Stimulated activated CD8-positive, alpha-beta memory T cell treated with anti-CD3 and anti-CD28 coated beads, Interleukin-15, amount 100 ng/mL, for 4 hours (primary cell): ENCODE measurements around the gene FHL2.
A peak's percentile ranks its signal among the peaks of the same experiment; 100 is the strongest.
"Not testable (repeated sequence)": the region's sequence is repeated elsewhere in the genome, so short reads cannot be mapped to it uniquely, and the experiment has no call there.

Experiments
- DNase-seq, 2 donors: peaks; one replicate each; pipeline ENCODE4 v3.0.0-alpha.2; 2020; ENCODE audit warnings: low read depth in 2 of 2

The FHL2 gene, protein sequence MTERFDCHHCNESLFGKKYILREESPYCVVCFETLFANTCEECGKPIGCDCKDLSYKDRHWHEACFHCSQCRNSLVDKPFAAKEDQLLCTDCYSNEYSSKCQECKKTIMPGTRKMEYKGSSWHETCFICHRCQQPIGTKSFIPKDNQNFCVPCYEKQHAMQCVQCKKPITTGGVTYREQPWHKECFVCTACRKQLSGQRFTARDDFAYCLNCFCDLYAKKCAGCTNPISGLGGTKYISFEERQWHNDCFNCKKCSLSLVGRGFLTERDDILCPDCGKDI

DNA sequence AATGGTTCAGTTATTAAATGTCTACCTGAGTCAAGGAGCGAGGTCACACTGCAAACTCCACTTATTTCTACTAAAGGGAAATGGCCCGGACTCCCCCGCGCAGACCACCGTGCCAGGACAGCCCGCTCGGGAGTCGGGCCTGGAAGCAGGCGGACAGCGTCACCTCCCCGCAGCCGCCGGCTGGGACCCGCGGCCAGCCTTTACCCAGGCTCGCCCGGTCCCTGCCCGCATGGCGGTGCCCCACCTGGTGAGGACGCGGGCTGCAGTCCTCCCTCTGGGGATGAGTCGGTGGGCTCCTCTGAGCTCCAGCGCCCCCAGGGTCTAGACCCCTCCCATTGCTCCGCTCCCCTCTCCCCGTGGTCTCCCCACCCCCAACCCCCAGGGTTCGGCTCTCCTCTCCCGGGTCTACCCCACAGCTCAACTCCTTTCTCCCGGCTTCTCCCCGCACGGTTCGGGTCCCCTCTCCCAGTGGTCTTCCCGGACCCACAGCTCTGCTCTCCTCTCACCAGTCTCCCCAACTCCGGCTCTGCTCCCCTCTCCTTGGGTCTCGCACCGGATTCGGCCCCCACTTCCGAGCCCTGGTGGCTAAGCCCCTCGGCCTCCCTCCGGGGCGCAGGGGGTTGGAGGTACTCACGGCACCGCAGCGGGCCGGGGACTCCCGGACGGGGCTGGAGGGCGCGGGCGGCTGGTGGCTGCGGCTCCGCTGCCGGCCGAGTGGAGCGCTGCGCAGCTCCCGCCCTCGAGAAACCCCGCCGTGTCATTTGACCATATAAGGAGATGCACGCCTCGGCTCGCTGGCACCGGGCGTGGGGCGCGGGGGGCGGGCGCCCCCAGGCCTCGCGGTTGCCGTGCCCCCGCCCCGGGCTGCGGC is at the start of gene FHL2:
TSS of gene FHL2 (minus strand) at position 716 of the 871 bp plus-strand sequence. CDS start 12,535 bp downstream, outside the sequence.
- peak; percentile 40 to 42 for DNase-seq

DNA sequence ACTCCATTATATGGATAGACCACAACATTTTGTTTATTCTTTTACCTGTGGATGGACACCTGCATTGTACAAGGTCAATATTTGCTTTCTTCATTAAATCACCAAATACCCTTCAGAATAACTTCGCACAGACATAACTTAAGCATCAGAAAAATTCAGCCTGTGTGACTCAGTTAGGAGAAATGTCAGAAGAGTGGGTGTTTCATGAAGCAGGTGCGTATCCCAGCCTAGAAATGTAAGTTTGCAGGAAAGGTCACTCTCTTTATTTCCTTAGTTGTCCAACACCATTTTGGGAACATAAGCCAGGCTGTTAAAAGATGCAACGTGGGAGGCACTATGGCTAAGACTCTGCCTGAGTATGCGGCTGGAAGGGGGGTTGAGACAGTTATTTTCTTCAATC is 48.6 kb upstream of the FHL2 start:
- DNase-seq: no peak

DNA sequence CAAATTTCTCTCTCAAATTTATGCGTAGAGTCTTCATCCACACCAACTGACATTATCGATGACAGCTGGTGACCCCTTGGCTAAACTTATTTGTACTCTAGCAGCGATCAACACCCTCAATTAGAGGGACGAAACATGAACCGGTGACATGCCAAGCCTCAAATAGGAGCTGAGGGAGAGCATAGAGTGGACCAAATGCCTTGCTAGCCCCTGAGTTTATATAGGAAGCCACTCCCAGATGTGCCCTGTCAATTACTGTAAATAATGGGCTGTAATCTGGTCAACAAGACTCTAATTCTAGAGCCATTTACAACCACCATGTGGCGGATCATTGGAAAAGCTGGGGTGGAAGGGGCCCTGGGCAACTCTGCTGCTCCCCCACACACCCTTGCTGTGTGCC is 47.6 kb upstream of the FHL2 start:
- no peak for DNase-seq

DNA sequence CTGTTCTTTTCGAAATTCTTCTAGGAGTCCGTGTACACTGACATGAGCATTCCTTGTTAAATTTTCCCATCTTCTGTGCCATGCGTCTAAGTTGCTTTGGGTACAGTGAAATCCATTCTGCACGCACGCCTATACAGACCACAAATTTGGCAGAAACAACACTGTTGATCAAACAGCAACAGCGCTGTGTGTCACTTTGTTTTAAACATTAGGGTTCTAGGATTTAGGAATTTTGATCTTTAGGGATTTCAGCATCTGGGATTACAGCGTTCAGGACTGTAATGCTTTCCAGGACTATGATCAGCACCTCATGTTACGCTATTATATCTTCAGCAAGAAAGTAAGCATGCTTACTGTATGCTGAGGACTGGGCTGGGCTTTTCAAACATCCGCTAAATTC is 47.1 kb upstream of the FHL2 start:
- no peak for DNase-seq

DNA sequence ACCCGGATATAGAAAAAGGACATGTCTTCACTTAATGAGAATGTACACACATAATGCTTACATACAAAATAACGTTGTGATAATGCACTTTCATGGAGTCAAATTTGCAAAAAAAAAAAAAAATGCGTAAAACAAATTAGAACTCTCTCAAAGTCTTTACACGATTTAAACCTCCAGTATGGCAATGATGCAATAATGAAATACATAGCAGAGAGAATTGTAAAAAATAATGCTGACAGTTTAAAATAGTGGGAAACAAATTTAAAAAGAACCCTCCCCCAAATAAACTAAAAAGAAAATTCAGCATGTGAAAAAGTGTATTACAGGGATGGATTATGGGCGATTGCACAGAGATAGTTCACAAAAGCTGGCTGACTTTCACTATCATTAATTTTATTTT is 46.6 kb upstream of the FHL2 start:
- no peak for DNase-seq

DNA sequence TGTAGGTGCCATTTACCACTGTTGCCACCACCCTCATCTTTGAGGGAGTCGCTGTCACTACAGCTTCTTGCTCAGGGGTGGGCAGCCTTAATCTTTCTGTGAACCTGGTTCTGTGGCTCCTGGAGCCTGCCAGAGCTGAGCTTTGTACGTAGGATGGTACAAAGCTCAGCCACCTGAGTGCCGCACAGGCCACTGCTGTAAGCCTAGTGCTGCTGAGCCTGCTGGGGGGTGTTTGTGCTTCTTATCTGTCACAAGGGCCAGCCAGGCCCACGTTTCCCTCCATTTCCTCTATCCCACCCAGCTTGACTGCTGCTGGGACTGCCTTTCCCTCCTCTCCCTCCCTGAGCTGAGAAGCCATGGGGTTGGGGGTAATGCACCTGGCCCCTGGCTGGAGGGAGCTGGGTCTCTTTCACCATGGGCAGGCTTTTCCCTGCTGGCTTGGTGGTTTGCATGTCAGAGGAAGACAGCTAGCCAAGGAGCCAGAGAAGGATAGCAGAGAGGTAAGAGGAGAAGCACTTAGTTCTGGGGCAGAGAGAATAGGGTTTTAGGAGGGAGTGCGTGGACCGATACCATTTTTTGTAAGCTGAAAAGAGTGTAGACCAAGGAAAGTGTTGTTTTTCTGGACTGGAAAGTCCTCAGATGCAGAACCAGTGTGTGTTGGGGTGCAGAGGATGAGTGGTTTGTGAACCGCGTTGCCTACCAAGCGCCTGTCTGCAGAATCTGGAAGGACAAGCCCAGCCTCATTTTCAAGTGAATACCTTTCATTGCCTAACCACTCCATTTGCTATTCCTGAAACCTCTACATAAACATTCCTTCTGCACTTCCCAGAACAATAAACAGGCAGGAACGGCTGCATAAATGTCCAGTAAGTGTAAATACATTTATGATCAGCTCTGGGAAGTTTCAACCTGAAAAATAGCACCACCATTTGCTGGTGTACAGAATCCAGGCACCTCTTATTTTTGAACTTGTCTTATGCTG is 45.1 kb upstream of the FHL2 start:
- no peak for DNase-seq

DNA sequence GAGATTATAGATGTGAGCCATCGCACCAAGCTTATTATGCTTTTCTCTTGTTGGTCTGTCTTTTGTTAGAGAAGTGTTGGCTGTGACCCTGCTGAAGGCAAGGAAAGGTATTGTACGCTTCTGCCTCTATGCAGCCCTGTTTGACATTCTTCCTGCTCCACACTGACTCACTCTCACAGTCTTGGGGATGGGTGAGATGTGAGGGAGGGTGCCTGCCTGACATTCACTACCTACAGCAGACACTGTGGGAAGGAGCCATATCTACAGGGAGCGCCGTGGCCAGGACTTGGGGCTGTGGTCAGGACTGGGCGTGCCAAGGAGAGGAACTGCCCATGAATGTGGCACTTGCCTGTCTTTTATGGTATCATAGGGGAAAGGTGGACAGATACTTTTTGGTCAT is 43.9 kb upstream of the FHL2 start:
- DNase-seq: no peak

DNA sequence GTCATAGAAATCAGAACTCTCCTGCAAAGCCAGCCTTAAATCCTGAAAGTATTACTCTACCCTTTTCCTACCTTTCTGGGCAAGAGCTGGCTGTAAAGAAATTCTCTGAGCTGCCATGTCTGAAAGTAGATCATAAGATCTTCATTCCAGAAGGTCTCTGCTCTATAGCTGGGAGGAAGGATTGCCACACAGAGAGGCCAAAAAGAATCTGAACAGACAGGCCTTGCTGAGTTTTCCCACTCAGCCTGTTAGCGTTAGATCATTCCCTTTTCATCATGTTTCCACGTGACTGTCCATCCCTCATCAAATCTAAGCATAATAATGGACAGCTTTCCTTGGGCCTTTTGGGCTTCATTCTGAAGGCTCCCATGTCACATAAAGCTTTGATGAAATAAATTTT is 43.2 kb upstream of the FHL2 start:
- no peak for DNase-seq

DNA sequence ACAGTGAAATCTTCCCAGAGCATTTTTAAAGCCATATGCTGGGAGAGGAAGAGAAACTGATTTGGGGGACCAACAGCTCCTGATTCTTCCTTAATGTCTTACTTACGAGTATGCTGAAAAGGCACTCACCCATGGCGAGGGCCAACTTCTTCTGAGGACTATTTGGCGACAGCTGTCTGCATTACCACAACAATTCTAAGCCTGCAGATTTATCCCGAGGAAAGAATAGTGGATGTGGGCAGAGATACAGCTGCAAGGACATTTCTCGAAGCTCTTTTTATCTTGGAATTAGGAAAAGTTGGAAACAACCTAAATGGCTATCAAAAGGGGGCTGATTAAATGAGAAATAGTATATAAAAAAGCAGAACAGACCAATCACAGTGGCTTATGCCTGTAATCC is 40.3 kb upstream of the FHL2 start:
- DNase-seq: no peak

DNA sequence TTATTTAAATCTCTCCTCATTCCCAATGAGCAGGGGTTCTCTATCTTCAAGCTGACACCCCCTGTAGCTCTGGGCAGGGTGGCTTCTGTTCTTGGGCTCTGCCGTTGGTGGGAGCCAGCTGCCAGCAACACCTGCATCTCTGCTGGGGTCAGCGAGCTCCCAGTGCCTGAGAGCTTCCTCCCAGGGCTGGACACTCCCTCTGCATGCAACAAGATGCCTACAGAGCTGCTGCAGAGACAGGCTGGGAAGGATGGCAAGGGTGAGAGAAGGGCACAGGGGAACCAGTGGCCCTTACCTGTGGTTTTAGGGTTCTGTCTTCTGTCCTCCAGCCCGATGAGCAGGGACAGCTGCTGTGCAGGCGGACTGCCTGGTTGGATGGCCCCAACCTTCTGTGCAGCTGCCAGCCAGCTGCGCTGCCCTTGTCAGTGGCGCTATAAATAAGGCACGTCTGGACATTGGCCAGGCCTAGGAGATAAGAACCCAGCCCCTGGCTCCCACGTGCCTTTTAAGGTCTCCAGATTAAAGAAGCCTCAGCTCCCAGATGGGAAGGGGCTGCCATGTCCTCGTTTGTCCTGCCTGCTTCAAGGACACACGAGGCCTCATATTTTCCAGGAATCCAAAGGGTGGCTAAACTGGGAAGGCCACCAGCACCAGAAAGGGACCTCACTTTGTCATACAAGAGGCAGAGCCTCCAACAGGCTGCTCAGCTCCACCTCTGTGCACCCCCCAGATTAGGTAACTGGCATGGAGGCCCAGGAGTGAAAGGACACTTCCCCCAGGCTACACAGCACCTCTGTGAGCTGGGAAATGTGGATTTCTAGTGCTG is 39.5 kb upstream of the FHL2 start:
- DNase-seq: no peak

DNA sequence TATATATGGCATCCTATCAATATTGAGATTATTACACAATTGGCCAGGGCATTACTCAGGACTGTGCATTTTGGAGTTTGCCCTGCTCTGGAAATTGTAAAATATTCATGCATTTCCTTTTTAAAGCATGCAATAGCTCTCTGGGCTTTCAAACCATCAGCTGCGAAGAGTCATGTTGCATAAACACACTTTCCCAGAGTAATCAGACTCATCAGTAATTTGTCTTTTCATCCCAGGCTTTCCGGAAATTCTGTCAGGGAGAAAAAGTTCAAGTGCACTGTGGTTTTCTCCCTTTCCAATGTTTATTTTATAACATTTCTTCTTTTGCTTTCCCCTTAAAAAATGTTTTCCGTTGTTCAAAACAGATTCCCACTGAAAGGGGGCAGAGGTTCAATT is 38.9 kb upstream of the FHL2 start:
- no peak for DNase-seq

DNA sequence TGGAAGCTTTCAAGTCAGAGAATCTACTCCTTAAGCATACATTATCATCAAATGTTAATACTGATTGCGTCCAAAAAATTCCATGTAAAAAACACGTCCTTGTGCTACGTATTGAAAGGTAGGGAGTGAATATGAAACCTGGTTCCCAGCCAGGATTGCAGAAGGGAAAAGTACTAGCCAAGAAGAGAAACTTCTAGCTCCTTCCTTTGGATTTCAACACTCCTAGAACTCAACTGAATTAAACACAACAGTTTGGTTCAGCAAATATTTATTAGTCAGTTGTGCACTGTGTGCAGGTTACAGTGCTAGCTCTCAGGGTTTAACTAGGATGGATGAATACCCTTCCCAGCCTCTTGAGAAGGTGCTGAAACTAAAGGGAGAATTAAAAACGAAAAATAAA is 33.9 kb upstream of the FHL2 start:
- no peak for DNase-seq

DNA sequence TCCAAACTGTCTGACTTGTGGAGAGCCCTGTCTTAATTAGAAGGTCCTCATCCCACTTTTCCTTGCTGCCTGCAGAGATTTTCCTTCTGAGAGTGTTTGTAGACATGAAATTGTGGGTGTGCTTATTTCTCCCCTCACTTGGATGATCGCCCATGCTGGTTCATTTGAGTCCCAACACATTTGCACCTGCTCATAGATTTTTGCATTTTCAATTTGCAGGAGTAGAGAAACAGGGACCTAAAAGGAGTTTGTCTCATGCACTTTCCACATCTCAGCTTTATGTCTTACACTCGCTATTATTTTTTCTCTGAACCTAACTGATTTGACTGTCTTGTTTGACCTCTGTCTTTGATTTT is 33.2 kb upstream of the FHL2 start:
- DNase-seq: no peak

DNA sequence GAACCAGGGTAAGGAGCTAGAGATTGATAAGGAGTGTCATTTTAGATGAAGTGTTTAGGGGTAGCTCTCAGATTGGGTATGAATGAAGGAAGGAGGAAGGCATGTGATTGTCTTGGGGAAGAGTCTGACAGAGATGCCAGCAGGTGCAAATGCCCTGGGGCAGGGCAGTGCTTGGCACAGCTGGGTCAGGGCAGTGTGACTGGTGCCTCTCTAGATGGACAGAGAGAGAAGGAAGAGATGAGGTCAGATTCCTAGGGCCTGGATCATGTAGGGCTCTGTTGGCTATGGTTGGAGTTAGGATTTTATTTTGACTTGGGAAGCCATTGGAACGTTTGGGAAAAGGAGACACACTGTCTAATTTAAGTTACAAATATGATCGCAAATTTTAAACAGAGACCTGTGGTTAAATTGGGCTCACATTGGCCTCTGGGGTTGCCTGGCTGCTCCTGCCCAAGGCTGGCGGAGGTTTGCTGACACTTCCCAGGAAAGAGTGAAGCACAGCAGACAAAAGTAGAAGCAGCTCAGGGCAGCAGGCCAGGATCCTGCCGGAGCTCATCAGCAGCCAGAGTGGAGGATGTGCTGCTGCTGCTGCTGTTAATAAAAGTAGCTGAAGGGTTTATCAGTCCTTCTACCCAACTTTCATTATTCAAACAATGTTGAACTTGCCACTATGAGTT is 32.7 kb upstream of the FHL2 start:
- no peak for DNase-seq

DNA sequence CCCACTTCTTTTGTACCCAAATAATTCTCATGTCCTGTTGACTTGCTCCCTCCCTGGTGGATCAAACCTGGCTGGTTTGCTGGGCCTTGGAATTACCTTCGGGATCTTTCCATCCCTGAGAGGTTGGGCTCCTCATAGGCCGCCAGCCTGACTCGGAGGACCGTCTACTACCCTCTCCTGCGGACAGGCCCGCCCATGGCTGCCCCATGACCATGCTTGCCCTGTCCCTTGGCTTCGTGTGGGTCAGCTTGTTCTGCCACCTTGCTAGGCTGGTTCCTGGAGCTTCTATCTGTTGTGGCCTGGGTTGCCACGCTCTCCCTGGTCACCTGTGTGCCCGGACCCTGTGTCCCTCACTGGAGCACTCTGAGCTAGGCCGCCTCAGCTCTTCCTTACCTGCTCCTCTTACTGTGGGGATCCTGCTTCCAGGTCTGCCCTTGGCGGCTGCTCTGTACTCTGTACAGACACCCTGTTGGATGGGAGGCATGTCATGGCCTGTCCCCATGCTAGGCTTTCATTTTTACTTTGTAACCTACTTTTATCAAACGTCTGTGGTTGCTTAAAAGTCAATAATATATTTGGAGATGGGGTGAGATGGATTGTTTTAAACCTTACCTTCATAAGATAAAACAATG is 29.7 kb upstream of the FHL2 start:
- DNase-seq: no peak

DNA sequence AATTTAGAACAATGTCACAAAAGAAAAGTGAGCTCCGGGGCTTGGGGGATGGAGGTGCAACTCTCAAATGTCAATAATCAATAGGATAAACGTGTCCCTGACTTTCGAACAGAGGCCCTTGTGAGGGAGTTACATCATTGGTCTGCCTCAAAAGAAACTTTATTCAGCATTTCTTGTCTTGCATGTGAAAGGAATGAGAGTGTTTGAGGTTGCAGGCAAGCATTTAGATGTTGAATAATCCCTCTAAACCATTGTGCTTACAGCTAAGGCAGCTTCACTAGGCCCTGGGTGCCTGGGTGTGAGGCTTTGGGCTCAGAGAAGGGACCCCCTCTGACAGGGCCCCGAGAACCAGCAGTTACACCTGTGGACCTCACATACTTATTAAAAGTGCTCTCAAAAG is 28.6 kb upstream of the FHL2 start:
- no peak for DNase-seq

DNA sequence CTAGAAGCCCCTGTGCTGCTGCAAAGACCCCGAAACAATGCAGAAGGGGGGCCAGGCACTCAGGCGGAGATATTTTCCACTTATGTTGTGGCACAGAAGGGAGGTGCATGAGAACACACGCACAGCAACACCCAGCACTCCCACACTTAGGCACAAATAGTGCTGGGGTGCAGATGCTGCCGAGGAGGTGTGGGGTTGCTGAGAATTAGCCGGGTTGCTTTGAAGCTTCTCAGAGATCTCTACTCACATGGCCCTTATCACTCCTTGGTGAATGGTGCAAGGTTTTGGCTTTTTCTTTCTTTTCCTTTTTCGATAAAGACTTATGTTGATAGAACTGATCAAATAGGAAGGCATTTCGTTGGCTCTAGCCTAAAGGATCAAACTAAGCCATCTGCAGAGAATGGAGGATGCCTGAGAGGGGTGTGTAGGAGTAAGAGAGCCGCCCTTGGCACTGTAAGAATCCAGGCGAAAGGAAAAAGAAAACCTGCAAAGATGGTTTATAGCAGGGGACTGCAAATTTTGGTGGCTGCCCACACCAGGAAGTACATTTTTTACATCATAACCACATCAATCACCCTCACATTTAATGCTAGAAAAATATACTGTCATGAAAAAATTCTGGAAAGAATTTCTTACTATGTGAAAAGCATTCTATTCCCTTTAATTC is 27.9 kb upstream of the FHL2 start:
- DNase-seq: no peak

DNA sequence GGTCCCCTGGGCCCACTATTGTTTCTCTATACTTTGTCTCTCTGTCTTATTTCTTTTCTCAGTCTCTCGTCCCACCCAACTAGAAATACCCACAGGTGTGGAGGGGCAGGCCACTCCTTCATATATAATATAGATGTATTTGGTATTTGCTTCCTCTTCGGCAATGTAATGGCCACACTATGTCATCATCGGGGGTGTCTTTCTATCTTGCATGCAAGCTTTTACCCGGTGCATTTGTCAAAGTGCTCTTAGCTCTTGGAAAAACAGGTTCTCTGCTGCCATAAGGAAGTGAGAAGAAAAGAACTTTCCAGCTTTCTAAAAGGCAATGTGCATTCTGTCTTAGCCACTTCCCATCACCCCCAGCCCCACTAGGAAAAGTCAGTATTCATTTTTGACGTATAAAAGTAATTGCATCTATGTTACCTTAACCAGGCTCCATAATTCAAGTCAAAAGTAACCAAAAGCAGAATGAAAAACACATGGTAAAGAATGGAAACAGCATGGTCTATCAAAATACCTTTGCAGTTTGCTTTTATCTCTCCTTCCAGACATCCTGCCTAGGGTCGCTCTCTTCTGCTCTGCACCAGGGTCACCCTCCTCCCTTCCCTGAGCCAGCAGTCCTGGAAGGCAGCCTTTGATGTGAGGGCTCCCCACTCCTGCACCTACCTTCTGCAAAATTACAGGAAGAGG is 27.2 kb upstream of the FHL2 start:
- no peak for DNase-seq

DNA sequence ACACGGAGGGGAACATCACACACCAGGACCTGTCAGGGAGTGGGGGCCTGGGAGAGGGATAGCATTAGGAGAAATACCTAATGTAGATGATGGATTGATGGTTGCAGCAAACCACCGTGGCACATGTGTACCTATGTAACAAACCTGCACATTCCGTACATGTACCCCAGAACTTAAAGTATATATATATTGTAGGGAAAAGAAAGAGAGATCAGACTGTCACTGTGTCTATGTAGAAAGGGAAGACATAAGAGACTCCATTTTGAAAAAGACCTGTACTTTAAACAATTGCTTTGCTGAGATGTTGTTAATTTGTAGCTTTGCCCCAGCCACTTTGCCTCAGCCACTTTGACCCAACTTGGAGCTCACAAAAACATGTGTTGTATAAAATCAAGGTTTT is 26.0 kb upstream of the FHL2 start:
- not testable (repeated sequence) for DNase-seq
